ENCODE measurements around the gene SMARCA2. TPM values are rescaled to one million over a fixed set of nuclear protein-coding genes. Genes with fewer than 3 reads are reported as not detected.

Gene SMARCA2
- total RNA-seq, 1 donor from 2014 or later = 110 TPM

- Mint-ChIP-seq H3K4me3 (ENCODE audit: unreplicated experiment) (no peak overlapping the region), H3K27ac (ENCODE audit: unreplicated experiment) (peak overlapping the region; percentile 38), H3K4me1 (ENCODE audit: unreplicated experiment) (peaks cover 21% of the 10 kb centered on the region), H3K9me3 (ENCODE audit: unreplicated experiment) (no peaks in the 10 kb centered on the region), H3K27me3 (ENCODE audit: unreplicated experiment) (no peaks in the 10 kb centered on the region), H3K36me3 (ENCODE audit: unreplicated experiment) (no peaks in the 10 kb centered on the region)
- no peak for TF ChIP-seq CTCF (IDR thresholded peaks at IDR 0.05)
- DNase-seq (ENCODE audit: extremely low spot score, unreplicated experiment) = no peak
Observed at GRCh38 chr9:2217540-2217939, 202.4 kb downstream of the SMARCA2 start.

GRCh38 chr9:2220036-2220435 lies 204.9 kb downstream of the SMARCA2 start:
- H3K27me3 Mint-ChIP-seq (ENCODE audit: unreplicated experiment) = no peaks in the 10 kb centered on the region
- no peaks in the 10 kb centered on the region for H3K36me3 Mint-ChIP-seq (ENCODE audit: unreplicated experiment)
- no peak for DNase-seq (ENCODE audit: extremely low spot score, unreplicated experiment)
- no peaks in the 10 kb centered on the region for H3K9me3 Mint-ChIP-seq (ENCODE audit: unreplicated experiment)
- no peak overlapping the region for H3K4me3 Mint-ChIP-seq (ENCODE audit: unreplicated experiment)
- no peak overlapping the region for H3K27ac Mint-ChIP-seq (ENCODE audit: unreplicated experiment)
- TF ChIP-seq CTCF (IDR thresholded peaks at IDR 0.05) = no peak
- H3K4me1 Mint-ChIP-seq (ENCODE audit: unreplicated experiment) = peaks cover 14% of the 10 kb centered on the region

GRCh38 chr9:2227144-2227867 lies 212.2 kb downstream of the SMARCA2 start:
- H3K27ac Mint-ChIP-seq (ENCODE audit: unreplicated experiment) = no peak overlapping the region
- H3K27me3 Mint-ChIP-seq (ENCODE audit: unreplicated experiment) = no peaks in the 10 kb centered on the region
- no peaks in the 10 kb centered on the region for H3K36me3 Mint-ChIP-seq (ENCODE audit: unreplicated experiment)
- TF ChIP-seq CTCF (IDR thresholded peaks at IDR 0.05) = no peak
- DNase-seq (ENCODE audit: extremely low spot score, unreplicated experiment) = no peak
- H3K4me1 Mint-ChIP-seq (ENCODE audit: unreplicated experiment) = no peaks in the 10 kb centered on the region
- no peaks in the 10 kb centered on the region for H3K9me3 Mint-ChIP-seq (ENCODE audit: unreplicated experiment)
- H3K4me3 Mint-ChIP-seq (ENCODE audit: unreplicated experiment) = no peak overlapping the region

- peak; percentile 52 for TF ChIP-seq CTCF (IDR thresholded peaks at IDR 0.05)
- Mint-ChIP-seq H3K36me3 (ENCODE audit: unreplicated experiment) (no peaks in the 10 kb centered on the region), H3K27ac (ENCODE audit: unreplicated experiment) (no peak overlapping the region), H3K9me3 (ENCODE audit: unreplicated experiment) (no peaks in the 10 kb centered on the region), H3K27me3 (ENCODE audit: unreplicated experiment) (no peaks in the 10 kb centered on the region), H3K4me3 (ENCODE audit: unreplicated experiment) (no peak overlapping the region), H3K4me1 (ENCODE audit: unreplicated experiment) (no peaks in the 10 kb centered on the region)
- no peak for DNase-seq (ENCODE audit: extremely low spot score, unreplicated experiment)
Observed at GRCh38 chr9:2228132-2228531, 213.0 kb downstream of the SMARCA2 start.

GRCh38 chr9:2228641-2229040 lies 213.5 kb downstream of the SMARCA2 start:
- Mint-ChIP-seq H3K9me3 (ENCODE audit: unreplicated experiment) (no peaks in the 10 kb centered on the region), H3K36me3 (ENCODE audit: unreplicated experiment) (no peaks in the 10 kb centered on the region), H3K4me3 (ENCODE audit: unreplicated experiment) (no peak overlapping the region), H3K27ac (ENCODE audit: unreplicated experiment) (no peak overlapping the region), H3K4me1 (ENCODE audit: unreplicated experiment) (no peaks in the 10 kb centered on the region), H3K27me3 (ENCODE audit: unreplicated experiment) (peaks cover 3% of the 10 kb centered on the region)
- no peak for DNase-seq (ENCODE audit: extremely low spot score, unreplicated experiment)
- TF ChIP-seq CTCF (IDR thresholded peaks at IDR 0.05) = no peak
